NCI-H82 treated with DMSO at 0.1 percent for 48 hours (cell line): ENCODE data around the gene ABHD17B.
"Not testable (repeated sequence)": the region's sequence is repeated elsewhere in the genome, so short reads cannot be mapped to it uniquely, and the experiment has no call there.

Experiments used
- DNase-seq: peaks from one replicate; lab custom pipeline; 2025; ENCODE audit not compliant: unreplicated experiment; lab: John Stamatoyannopoulos, UW

Gene ABHD17B

GRCh38 chr9:71916834-71917534, 6.0 kb upstream of the ABHD17B start:
- no peak for DNase-seq

GRCh38 chr9:71915495-71915894, 4.5 kb upstream of the ABHD17B start:
- DNase-seq, result no peak

- DNase-seq, result no peak
Measured at GRCh38 chr9:71911908-71912335, 929 bp upstream of the ABHD17B start.

GRCh38 chr9:71910650-71911060, 338 bp downstream of the ABHD17B start:
- DNase-seq, result no peak

GRCh38 chr9:71909887-71910649, 925 bp downstream of the ABHD17B start:
- no peak for DNase-seq

- DNase-seq, result no peak
Measured at GRCh38 chr9:71908825-71909224, 2.2 kb downstream of the ABHD17B start.

- no peak for DNase-seq
Measured at GRCh38 chr9:71904076-71904475, 6.9 kb downstream of the ABHD17B start.

- DNase-seq, result no peak
Measured at GRCh38 chr9:71901695-71902597, 9.0 kb downstream of the ABHD17B start.

- not testable (repeated sequence) for DNase-seq
Measured at GRCh38 chr9:71898756-71899155, 12.2 kb downstream of the ABHD17B start.

GRCh38 chr9:71897577-71897976, 13.4 kb downstream of the ABHD17B start:
- DNase-seq, result no peak

- no peak for DNase-seq
Measured at GRCh38 chr9:71896761-71897160, 14.2 kb downstream of the ABHD17B start.

GRCh38 chr9:71895955-71896354, 15.0 kb downstream of the ABHD17B start:
- no peak for DNase-seq

- no peak for DNase-seq
Measured at GRCh38 chr9:71895117-71895516, 15.9 kb downstream of the ABHD17B start.

GRCh38 chr9:71891557-71892189, 19.3 kb downstream of the ABHD17B start:
- no peak for DNase-seq

- no peak for DNase-seq
Measured at GRCh38 chr9:71890042-71890679, 20.8 kb downstream of the ABHD17B start.

- DNase-seq, result no peak
Measured at GRCh38 chr9:71887362-71887761, 23.6 kb downstream of the ABHD17B start.

GRCh38 chr9:71886541-71886940, 24.5 kb downstream of the ABHD17B start:
- no peak for DNase-seq

- no peak for DNase-seq
Measured at GRCh38 chr9:71886015-71886414, 25.0 kb downstream of the ABHD17B start.

- DNase-seq, result no peak
Measured at GRCh38 chr9:71885467-71885866, 25.5 kb downstream of the ABHD17B start.

GRCh38 chr9:71884005-71884404, 27.0 kb downstream of the ABHD17B start:
- no peak for DNase-seq
